ENCODE measurements around the gene SUPT20H.

The SUPT20H gene

GRCh38 chr13:36998624-36999041 lies 60.9 kb downstream of the SUPT20H start:
- no peak for DNase-seq

- no peak for DNase-seq
These were observed 61.6 kb downstream of the SUPT20H start for GRCh38 chr13:36997716-36998427.

- DNase-seq = no peak
These were observed 67.1 kb downstream of the SUPT20H start for GRCh38 chr13:36992362-36992761.

- no peak for DNase-seq
These were observed 72.8 kb downstream of the SUPT20H start for GRCh38 chr13:36986462-36987240.

- DNase-seq = no peak
These were observed 78.2 kb downstream of the SUPT20H start for GRCh38 chr13:36981156-36981743.

GRCh38 chr13:36979361-36980050 lies 80.0 kb downstream of the SUPT20H start:
- DNase-seq = no peak

- DNase-seq = no peak
These were observed 84.3 kb downstream of the SUPT20H start for GRCh38 chr13:36975172-36975571.

GRCh38 chr13:36973621-36974295 lies 85.7 kb downstream of the SUPT20H start:
- no peak for DNase-seq

GRCh38 chr13:36973009-36973408 lies 86.5 kb downstream of the SUPT20H start:
- DNase-seq = no peak

GRCh38 chr13:36966404-36966803 lies 93.1 kb downstream of the SUPT20H start:
- no peak for DNase-seq

GRCh38 chr13:36965767-36966166 lies 93.7 kb downstream of the SUPT20H start:
- no peak for DNase-seq

- DNase-seq = no peak
These were observed 99.9 kb downstream of the SUPT20H start for GRCh38 chr13:36959456-36960116.
